NCI-H2107 treated with DMSO at 0.1 percent for 48 hours (cell line): ENCODE measurements around the gene GNB1L.
A peak's percentile ranks its signal among the peaks of the same experiment; 100 is the strongest.

Experiments used
- DNase-seq: peaks from one replicate; lab custom pipeline; 2025; ENCODE audit not compliant: unreplicated experiment; lab: John Stamatoyannopoulos, UW

The GNB1L gene

GRCh38 chr22:19825904-19826618 lies 28.6 kb downstream of the GNB1L start:
- no peak for DNase-seq

- DNase-seq: no peak
Observed at GRCh38 chr22:19824926-19825339, 29.7 kb downstream of the GNB1L start.

GRCh38 chr22:19824212-19824925 lies 30.3 kb downstream of the GNB1L start:
- DNase-seq: no peak

- peak; percentile 20 for DNase-seq
Observed at GRCh38 chr22:19823902-19824211, 30.8 kb downstream of the GNB1L start.

DNA sequence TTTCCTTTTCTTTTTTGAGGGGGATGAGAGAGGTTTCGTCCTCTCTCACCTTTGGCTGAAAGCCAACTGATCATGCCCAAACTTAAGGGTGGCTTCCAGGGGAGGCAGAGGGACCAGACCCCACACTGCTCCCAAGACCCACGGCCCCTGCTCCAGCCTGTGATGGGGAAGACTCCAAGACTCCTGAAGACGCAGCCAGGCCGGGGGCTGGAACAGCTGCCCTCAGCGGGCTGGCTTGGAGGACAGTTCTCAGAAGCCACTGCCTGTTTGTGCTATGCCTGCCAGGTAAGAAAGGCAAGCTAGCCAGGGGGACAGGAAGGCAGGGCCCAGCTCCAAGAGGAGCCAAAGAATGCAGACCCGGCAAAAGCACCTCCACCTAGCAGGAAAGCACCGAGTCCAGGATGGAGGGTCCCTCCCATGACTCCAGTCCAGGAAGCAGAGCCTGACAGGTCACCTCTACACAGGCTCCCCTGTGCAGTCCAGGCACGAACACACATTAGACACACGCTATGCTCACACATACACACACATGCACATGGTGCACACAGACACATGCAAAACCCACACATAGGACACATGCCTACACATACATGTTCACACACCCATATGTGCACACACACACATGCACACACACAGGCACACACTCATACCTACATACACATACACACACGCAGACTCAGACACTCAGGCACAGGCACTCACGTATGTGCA lies 31.3 kb downstream of the GNB1L start:
- DNase-seq: no peak

- no peak for DNase-seq
Observed at GRCh38 chr22:19822301-19823117, 32.2 kb downstream of the GNB1L start.

- no peak for DNase-seq
Observed at GRCh38 chr22:19821523-19822300, 33.0 kb downstream of the GNB1L start.

DNA sequence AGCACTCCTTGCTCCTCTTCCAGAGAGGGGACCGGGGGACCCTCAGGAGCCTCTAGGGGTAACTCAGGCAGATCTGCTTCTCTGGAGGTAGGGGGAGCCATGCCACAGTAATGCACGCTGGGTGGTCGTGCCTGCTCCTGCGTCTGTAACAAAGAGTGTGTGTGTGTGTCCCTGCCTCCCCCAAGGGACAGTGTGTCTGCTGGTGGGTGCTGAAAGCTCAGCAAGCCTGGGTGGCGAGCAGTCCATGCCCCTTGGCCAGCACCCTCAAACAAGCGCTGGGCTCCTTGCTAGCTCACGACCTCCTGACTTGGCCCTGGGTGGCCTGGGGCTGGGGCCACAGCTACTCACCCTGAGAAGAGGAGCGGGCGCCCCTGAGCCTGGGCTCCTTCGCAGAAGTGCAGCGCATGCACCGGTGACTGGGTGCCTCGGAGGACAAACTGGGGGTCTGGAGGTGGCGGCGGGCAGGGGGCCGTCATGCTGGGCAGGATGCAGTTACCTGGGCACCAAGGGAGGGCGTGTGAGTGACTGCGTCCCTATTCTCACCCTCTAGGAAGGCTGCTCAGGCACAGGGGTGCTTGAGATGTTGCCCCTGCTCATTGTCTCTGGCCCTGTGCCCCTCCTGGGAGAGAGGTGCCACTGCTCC lies 33.7 kb downstream of the GNB1L start:
- no peak for DNase-seq

DNA sequence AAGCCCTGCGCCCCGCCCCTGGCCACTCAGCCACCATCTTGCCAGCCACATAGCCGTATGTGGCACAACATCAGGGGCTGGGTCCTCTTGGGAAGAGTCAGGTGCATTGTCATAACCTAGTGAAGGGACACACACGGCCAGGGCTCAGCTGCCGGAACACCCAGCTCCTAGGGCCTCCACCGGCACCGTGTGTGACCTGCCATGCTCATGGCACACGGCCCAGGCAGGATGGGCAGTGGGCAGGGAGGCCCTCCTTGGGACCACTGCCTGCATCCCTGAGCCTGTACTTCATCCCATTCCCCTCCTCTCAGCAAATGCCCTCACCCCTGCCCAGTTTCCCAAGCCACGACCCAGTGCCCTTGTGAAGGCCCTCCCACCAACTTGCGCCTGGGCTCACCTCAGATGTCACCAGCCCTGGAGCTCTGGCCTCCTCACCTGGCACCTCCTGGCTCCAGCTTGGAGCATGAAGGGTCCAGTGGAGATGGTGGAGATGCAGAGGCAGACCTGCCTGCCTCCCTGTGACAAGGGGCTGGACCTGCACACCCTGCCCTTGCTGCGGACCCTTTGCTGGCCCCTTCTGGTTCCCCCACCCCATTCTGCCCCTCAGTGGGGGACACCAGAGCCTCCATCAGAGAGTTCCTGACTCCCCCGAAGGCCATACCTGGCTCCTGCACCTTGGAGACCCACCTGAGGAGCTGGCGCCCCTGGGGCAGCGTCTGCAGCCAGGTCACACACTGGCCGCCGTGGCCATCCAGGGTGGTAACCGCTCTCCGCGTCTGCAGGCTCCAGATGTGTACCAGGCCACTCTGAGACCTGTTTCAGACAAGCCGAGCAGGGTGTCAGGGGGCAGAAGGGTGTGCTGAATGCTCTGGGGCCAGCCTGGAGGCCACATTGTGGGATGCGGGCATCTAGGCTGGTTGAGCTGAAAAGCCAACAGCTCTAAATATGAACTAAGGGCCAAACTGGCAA lies 34.5 kb downstream of the GNB1L start:
- no peak for DNase-seq

- no peak for DNase-seq
Observed at GRCh38 chr22:19819208-19819910, 35.3 kb downstream of the GNB1L start.

- DNase-seq: no peak
Observed at GRCh38 chr22:19818324-19819207, 36.1 kb downstream of the GNB1L start.

DNA sequence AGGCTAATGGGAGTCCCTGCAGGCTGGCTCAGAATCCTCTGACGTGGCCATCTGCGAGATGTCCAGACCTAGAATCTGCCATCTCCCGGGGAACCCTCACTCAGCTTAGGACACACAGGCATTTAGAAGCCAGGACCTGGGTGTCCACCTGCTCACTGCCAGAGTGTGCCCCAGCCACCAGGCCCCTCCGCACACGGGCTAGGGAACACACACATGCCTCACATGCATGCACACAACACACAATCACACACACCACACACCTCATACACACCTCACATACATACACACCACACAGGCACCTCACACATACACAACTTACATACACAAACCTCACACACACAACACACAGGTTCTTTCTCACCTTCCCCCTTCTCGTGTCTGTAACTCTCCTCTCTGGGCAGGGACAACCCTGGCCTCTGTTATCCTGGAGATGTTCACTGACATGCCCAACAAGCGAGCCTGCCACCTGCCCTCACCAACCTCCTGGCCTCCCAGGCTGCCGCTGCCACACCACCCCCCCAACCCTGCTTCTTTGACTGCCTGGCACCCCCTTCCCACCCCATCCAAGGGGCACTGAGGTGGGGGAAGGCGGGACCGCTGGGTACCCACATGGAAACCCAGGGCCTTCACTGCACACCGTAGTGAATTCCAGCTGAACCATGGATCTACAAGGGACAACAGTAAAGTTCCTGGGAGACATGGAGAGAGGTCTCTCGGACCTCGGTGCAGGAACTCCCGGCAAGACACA lies 38.1 kb downstream of the GNB1L start:
- DNase-seq: no peak

GRCh38 chr22:19815823-19816290 lies 38.8 kb downstream of the GNB1L start:
- DNase-seq: no peak

DNA sequence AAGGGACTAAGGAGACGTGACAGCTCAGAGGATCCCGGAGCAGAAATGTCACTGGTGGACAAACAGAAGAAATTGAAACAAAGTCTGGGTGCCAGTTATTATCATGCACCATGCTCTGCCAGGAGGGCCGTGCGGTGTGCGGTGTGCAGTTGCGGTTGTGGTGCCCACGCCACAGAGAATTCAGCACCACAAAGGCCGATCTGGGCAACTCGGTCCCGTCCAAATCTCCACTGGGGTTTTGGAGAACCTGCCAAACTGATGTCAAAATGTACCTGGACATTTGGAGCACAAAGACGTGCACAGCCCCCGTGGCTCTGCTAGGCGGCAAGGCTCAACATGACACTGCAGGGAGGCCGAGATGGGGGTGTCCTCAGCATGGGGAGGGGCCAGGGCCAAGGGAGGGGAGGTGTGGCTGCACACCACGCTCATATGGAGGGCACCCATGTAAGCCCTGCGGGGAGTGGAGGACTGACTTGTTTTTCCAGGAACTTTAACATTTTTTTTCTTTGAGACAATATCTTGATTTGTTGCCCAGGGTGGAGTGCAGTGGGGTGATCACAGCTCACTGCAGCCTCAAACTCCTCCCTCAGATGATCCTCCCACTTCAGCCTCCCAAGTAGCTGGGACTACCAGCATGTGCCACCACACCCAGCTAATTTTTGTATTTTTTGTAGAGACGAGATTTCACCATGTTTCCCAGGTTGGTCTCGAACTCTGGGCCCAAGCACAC lies 39.4 kb downstream of the GNB1L start:
- DNase-seq: no peak

- no peak for DNase-seq
Observed at GRCh38 chr22:19814428-19814827, 40.2 kb downstream of the GNB1L start.

GRCh38 chr22:19812910-19813309 lies 41.8 kb downstream of the GNB1L start:
- no peak for DNase-seq
